WERI-Rb-1 (cell line): ENCODE data around the gene ARL17B.
"Not testable (repeated sequence)": the region's sequence is repeated elsewhere in the genome, so short reads cannot be mapped to it uniquely, and the experiment has no call there.

Experiments used
- DNase-seq: peaks from one replicate; pipeline ENCODE4 v3.0.0-alpha.2; 2020
- H3K27ac ChIP-seq: fragments of 250-450 bp; sonication (Bioruptor Pico); 2 replicates; pipeline ENCODE4 v1.5.1; 2020; ENCODE audit warnings: mild to moderate bottlenecking, moderate library complexity
- H3K27me3 ChIP-seq: fragments of 250-450 bp; sonication (Bioruptor Pico); 2 replicates; pipeline ENCODE4 v1.5.1; 2021; ENCODE audit warnings: mild to moderate bottlenecking, low read depth, moderate library complexity; ENCODE audit not compliant: insufficient read depth, severe bottlenecking
- H3K36me3 ChIP-seq: fragments of 250-450 bp; sonication (Bioruptor Pico); 2 replicates; pipeline ENCODE4 v1.5.1; 2020; ENCODE audit warnings: mild to moderate bottlenecking, moderate library complexity
- H3K4me3 ChIP-seq: 2 replicates; pipeline ENCODE4 v1.5.1; 2011; ENCODE audit warnings: low read depth, mild to moderate bottlenecking, control low read depth, low read length
- H3K9me3 ChIP-seq: fragments of 250-450 bp; sonication (Bioruptor Pico); 2 replicates; pipeline ENCODE4 v1.5.1; 2021; ENCODE audit warnings: mild to moderate bottlenecking, moderate library complexity; ENCODE audit not compliant: severe bottlenecking
- CTCF ChIP-seq: IDR thresholded peaks from 2 replicates; pipeline ENCODE4 v1.5.1; 2011; ENCODE audit warnings: low read depth, mild to moderate bottlenecking, control low read depth, inconsistent platforms, low read length

Gene ARL17B

DNA sequence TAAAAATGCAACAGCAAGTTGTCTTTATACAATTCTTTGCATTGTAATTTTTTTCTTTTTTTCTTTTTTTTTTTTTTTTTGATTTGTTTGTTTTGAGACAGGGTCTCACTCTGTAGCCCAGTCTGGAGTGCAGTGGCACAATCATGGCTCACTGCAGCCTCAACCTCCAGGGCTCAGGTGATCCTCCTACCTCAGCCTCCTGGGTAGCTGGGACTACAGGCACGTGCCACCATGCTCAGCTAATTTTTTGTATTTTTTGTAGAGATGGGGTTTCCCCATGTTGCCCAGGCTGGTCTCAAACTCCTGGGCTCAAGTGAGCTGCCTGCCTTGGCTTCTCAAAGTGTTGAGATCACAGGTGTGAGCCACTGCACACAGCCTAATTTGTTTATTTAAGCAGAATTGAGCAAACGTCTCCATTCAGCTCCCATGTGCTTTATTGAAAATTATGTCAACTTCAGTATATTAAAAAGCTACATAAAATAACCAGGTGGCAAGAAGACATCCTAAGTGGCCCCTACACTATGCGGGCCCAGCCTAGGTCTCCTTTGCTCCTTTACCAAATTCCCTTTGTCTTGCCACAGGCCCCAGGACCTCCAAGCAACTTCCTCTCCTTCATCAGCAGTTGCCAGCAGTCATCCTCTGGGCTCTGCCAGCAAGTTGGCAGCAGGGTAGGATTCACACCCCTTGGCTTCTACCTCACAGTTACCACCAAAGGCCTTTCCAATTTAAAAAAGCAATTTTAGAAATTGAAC is 84.7 kb downstream of the ARL17B start:
- H3K27me3 ChIP-seq, H3K9me3 ChIP-seq, H3K36me3 ChIP-seq, H3K27ac ChIP-seq, DNase-seq, H3K4me3 ChIP-seq: not testable (repeated sequence)

- no peak for TF ChIP-seq CTCF
- peaks cover 6% of the 10 kb centered on the region for H3K9me3 ChIP-seq
- H3K27ac ChIP-seq, result no peak overlapping the region
- H3K4me3 ChIP-seq, result no peak overlapping the region
- H3K27me3 ChIP-seq, result no peaks in the 10 kb centered on the region
- no peak for DNase-seq
- H3K36me3 ChIP-seq, result no peaks in the 10 kb centered on the region
These were observed 87.3 kb downstream of the ARL17B start for GRCh38 chr17:46274238-46274637.

DNA sequence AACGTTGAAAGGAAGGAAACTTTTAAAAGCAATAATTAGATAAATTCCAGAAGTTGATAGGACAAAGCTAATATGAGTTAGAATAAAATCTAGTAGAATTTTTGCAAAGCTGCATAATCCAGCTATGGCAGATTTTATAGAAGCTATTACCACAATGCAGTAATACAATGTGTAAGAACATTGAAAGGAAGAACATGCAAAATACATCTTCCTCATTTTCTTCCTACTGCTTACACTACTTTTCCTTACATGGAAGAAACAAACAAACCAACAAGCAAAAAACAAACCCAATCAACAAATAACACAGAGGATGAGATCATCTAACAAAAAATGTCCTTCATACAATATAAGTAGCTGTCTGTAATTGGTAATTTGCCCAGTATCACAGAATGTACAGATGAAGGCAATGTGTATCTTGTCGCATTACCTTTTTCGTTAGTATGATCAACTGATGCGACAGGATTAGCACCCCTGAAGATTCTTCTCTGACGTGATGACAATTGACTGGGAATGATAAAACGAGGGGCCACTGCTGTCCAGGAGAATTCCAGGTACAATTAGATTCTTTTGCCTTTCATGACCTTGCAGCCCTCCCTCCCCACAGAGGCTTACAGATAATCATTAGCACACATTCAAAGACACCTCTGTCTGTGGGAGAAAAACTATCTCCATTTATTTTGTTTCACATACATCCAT is 87.9 kb downstream of the ARL17B start:
- TF ChIP-seq CTCF, result no peak
- H3K27ac ChIP-seq, result no peak overlapping the region
- no peak overlapping the region for H3K4me3 ChIP-seq
- H3K9me3 ChIP-seq, result peaks cover 6% of the 10 kb centered on the region
- no peak for DNase-seq
- no peaks in the 10 kb centered on the region for H3K27me3 ChIP-seq
- no peaks in the 10 kb centered on the region for H3K36me3 ChIP-seq

DNA sequence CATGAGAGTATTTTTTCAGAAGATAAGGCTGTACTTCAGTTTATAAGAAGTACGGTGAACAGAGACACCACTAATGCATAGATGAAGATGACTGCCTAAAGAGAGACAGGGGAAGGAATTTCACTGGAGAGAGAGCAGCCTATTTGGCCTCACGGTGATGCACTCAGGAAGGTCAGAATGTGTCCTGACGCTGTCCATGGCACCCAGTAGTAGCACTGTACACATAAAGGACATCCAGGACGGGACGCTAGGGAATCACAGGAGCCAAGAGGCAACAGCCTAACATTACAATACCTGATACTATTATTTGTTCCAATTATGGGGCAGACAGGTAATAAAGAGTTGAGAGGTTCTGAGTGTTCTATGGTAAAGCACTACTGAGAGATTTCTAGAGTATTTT is 91.5 kb downstream of the ARL17B start:
- Histone ChIP-seq H3K36me3 (no peaks in the 10 kb centered on the region; the same call in 1 of the 2 replicates), H3K4me3 (no peak overlapping the region), H3K9me3 (peaks cover 3% of the 10 kb centered on the region), H3K27ac (no peak overlapping the region), H3K27me3 (no peaks in the 10 kb centered on the region)
- DNase-seq, result no peak
- TF ChIP-seq CTCF, result no peak

GRCh38 chr17:46266656-46267544 is 94.7 kb downstream of the ARL17B start:
- DNase-seq, result peak; percentile 89
- Histone ChIP-seq H3K27ac (peak overlapping the region; percentile 87), H3K9me3 (no peaks in the 10 kb centered on the region), H3K27me3 (no peaks in the 10 kb centered on the region), H3K4me3 (peak overlapping the region; percentile 68), H3K36me3 (no peaks in the 10 kb centered on the region; the same call in 1 of the 2 replicates)
- no peak for TF ChIP-seq CTCF

- not testable (repeated sequence) for DNase-seq, H3K27me3 ChIP-seq, H3K9me3 ChIP-seq, H3K36me3 ChIP-seq
- H3K4me3 ChIP-seq, result peak overlapping the region; percentile 47
- peak overlapping the region; percentile 84 for H3K27ac ChIP-seq
These were observed 95.4 kb downstream of the ARL17B start for GRCh38 chr17:46266063-46266655.
